ENCODE results near the gene IFNGR1. TPM values are rescaled to one million over a fixed set of nuclear protein-coding genes. Genes with fewer than 3 reads are reported as not detected.

IFNGR1 gene
- total and polyA plus RNA-seq, 2 of the 13 experiments (the other 11 are each of a cell fraction or from before 2014, with no cell fraction given) = 82.8 to 87.8 TPM

GRCh38 chr6:137206577-137206976, 12.6 kb downstream of the IFNGR1 start:
- H3K9me3 ChIP-seq (ENCODE audit: low read length) = peaks cover 20% of the 10 kb centered on the region
- in situ Hi-C loops (cut with HindIII; ENCODE audit: extremely low pct_ligation_motif_present, low pct_unique_long_range_greater_than_20kb) (no loop called here), intact Hi-C loops (cut with micrococcal nuclease; ENCODE audit: unreplicated experiment) (no loop called here)
- no peak for TF ChIP-seq ZGPAT (CRISPR knock-in tag; IDR thresholded peaks at IDR 0.05)
- TF ChIP-seq ZNF878 (CRISPR knock-in tag; IDR thresholded peaks at IDR 0.05) = no peak
- no peak for TF ChIP-seq NFE2L1 (CRISPR knock-in tag; IDR thresholded peaks at IDR 0.05; ENCODE audit: borderline replicate concordance)
- TF ChIP-seq ZSCAN31 (CRISPR knock-in tag; IDR thresholded peaks at IDR 0.05; ENCODE audit: low read depth) = no peak
- TF ChIP-seq ZNF564 (CRISPR knock-in tag; IDR thresholded peaks at IDR 0.05) = no peak
- no peak for TF ChIP-seq HOMEZ (CRISPR knock-in tag; IDR thresholded peaks at IDR 0.05; ENCODE audit: low read depth)
- no peak for TF ChIP-seq KLF15 (CRISPR knock-in tag; IDR thresholded peaks at IDR 0.05; ENCODE audit: borderline replicate concordance)
- no peak for TF ChIP-seq ZNF660 (CRISPR knock-in tag; IDR thresholded peaks at IDR 0.05; ENCODE audit: borderline replicate concordance, low read depth)
- TF ChIP-seq EP300 (IDR thresholded peaks at IDR 0.05; ENCODE audit: low read depth in 2 of 2, low read length in 2 of 2) = no peak
- no peak for TF ChIP-seq EP300 (CRISPR knock-in tag; IDR thresholded peaks at IDR 0.05; ENCODE audit: borderline replicate concordance)
- no peak for TF ChIP-seq GTF2F1 (IDR thresholded peaks at IDR 0.05; ENCODE audit: low read length)
- 92% methylated on average over 1 of the region's 1 CpG for WGBS (ENCODE audit: low lambda C conversion rate)
- H3K4me2 ChIP-seq (ENCODE audit: low read depth, low read length) = no peak overlapping the region
- H3K4me3 ChIP-seq (replicated peaks in 1 of 3; ENCODE audit: insufficient read depth in 1 of 3, low read depth in 2 of 3, low read length in 3 of 3) = no peak overlapping the region
- no peak overlapping the region for H2AFZ ChIP-seq (ENCODE audit: low read length)
- H3K27ac ChIP-seq (ENCODE audit: extremely low read length, insufficient read depth, low read length) = no peak overlapping the region
- no peak for DNase-seq (ENCODE audit: low spot score)
- FAIRE-seq = no peak
- no peaks in the 10 kb centered on the region for H4K20me1 ChIP-seq (ENCODE audit: insufficient read depth, low read length)
- ATAC-seq = no peak
- no peak overlapping the region for H3K9ac ChIP-seq (ENCODE audit: insufficient read depth, low read depth, low read length)
- POLR2A ChIA-PET = no interaction called here
- no TSS peak for BruUV-seq (replicated peaks)
- no peaks in the 10 kb centered on the region for H3K27me3 ChIP-seq (ENCODE audit: control insufficient read depth in 1 of 2, insufficient read depth in 2 of 2, low read length in 2 of 2)
- H3K36me3 ChIP-seq (replicated peaks in 1 of 2; ENCODE audit: control insufficient read depth in 1 of 2, insufficient read depth in 2 of 2, low read length in 2 of 2) = peaks cover 16 to 61% of the 10 kb centered on the region in 2 experiments
- H3K79me2 ChIP-seq (ENCODE audit: insufficient read depth, low read length) = peaks cover 49% of the 10 kb centered on the region
- peaks cover 25% of the 10 kb centered on the region for H3K4me1 ChIP-seq (ENCODE audit: insufficient read depth, low read length)
- CTCF ChIA-PET (ENCODE audit: low intra/inter-chr PET ratio, low total read pairs) = no interaction called here

Data from HepG2 (cell line).